Stimulated activated CD4-positive, alpha-beta T cell treated with anti-CD3 and anti-CD28 coated beads, Interleukin-1b, Interleukin-23, amount 100 ng/mL, for 4 hours (primary cell): ENCODE measurements around the gene B3GAT1.

ENCODE experiments used
- DNase-seq, 2 donors: peaks; one replicate each; pipeline ENCODE4 v3.0.0-alpha.2; 2020; ENCODE audit warnings: low read depth in 2 of 2

Gene B3GAT1

DNA sequence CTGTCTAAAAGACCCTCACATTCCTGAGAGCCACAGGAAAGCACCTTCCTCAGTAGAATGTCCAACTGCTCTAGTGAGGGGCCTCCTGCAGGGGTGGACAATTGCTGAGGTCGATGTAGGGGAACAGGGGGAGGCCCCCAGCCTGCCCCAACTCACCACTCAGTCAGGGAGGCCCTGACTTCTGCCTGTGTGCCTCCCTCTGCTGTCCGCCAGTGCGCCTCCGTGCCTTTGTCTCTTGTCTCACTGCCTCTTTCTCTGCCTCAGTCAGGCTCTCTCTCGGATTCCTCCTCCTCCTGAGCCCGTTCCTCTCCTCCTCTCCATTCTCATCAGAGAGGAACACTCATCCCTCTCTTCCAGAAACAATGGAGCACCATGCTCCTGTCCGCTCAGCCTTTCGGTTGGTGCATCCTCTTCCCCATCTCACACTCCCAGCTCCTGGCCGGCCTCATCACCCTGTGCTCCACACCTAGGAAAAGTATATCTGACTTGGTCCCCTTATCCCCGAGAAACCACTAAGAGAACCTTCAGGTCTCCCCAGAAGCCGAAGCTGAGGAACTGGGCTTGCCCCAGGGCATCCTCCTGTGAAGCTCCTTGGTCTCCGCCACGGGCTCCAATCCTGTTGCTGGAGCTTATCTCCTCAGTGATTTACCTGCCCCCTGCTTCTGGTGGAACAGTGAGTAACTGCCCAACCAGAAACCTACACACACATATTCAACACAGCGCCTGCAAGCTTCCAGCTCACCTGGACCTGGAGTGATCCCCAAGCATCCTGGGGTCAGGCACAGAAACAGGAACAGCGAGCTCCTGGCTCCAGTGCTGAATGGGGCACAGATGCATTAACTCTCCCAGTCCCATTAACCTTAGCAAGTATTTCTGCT, 2.3 kb downstream of the B3GAT1 start:
- no peak for DNase-seq

- no peak for DNase-seq
Measured at GRCh38 chr11:134407923-134408322, 4.1 kb downstream of the B3GAT1 start.

GRCh38 chr11:134407321-134407828, 4.7 kb downstream of the B3GAT1 start:
- DNase-seq = no peak

GRCh38 chr11:134406264-134407185, 5.5 kb downstream of the B3GAT1 start:
- DNase-seq = no peak

GRCh38 chr11:134405841-134406240, 6.2 kb downstream of the B3GAT1 start:
- DNase-seq = no peak

DNA sequence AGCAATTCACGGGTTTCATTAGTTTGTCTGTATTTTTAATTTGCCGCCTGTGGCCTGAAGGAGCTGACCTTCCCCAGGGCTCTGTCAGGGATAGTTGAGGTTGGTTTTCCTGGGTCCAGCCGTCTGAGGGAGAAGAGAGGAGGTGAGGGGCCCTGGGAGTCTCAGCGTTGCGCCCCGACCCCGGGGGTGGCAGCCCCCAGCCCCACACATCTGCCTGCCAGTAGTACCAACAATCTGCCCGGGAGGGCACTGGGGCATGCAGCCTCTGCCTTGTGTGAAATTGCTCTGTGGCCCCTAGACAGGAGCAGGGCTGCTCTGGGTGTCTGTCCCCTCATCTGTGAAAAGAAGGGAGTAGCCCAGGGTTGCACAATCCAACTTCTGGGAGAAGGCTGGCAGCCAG, 6.6 kb downstream of the B3GAT1 start:
- no peak for DNase-seq

DNA sequence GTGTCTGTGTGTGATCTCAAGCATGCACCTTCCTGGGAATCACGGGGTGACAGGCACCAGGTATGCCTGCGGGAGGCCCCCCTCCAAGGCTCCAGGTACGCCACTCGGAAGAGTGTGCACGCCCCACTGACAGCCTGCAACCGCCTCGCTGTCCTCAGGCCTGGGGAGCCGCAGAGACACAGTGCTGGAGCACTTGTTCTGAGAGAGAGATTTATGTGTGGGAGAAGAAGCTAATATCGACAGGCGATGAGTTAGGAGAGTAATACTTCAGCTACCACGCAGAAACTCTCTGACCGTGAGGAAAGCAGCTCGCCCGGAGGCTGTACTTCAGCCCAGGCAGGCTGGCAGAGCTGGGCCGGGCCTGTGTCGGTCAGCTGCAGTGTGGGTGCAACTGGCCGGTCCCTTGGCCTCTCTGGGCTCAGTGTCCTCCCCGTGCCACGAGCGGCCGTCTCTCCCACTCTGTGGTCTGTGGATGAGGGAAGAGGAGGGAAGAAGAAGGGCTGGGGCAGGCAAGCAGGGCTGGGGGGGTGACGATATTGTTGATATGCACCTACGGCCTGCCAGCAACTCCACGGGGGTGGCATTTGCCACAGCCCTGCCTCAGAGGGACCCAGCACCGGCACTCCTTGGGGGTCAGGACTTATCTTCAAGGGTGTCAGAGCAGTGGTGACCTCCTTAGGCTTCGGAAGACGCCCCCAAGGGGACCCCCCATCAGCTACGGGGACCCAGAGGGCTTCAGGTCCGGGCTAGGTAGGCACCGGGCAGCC, 7.3 kb downstream of the B3GAT1 start:
- DNase-seq = no peak

GRCh38 chr11:134402910-134403309, 9.1 kb downstream of the B3GAT1 start:
- no peak for DNase-seq

GRCh38 chr11:134401825-134402809, 9.9 kb downstream of the B3GAT1 start:
- no peak for DNase-seq

GRCh38 chr11:134399996-134400395, 12.0 kb downstream of the B3GAT1 start:
- no peak for DNase-seq

GRCh38 chr11:134399293-134399654, 12.8 kb downstream of the B3GAT1 start:
- no peak for DNase-seq

- DNase-seq = no peak
Measured at GRCh38 chr11:134398644-134399292, 13.3 kb downstream of the B3GAT1 start.

- no peak for DNase-seq
Measured at GRCh38 chr11:134398079-134398444, 14.0 kb downstream of the B3GAT1 start.

- DNase-seq = no peak
Measured at GRCh38 chr11:134397304-134398078, 14.6 kb downstream of the B3GAT1 start.

GRCh38 chr11:134395002-134395401, 17.0 kb downstream of the B3GAT1 start:
- no peak for DNase-seq

DNA sequence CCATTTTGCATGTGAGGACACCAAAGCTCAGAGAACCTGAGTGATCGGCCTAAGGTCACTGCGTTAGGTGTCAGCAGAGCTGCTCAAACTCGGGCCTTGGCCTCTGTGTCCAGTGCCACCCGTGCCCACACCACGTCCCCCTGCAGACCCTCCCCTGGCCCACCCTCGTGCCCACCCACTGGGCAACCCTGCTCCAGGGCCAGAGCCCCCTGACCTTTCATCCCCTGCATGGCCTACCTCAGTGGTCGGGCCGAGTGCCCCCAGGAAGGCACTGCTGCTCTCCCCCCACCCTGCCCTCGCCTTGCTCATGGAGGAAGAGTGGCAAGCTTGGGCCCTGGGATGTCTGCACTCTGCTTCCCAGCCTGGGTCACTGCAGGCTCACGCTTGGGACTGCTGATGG, 17.7 kb downstream of the B3GAT1 start:
- DNase-seq = no peak

DNA sequence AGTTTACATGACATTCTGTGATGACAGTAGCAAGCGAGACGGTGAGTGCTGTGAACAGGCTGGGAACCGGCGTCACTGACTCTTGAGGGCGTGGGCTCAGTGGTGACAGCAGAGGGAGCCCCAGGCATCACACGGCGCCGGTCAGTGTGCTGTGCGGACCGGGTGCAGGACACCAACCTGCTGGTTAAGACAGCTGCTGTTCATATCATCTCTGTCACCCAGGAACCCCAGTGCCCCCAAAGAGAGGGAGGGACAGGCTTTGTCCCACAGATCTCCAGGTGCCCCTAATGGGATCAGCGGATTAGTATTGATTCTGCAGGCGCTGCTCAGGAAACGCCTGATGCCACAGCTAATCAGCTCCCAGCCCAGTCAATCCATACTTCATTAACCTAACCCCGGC, 18.4 kb downstream of the B3GAT1 start:
- no peak for DNase-seq

GRCh38 chr11:134392953-134393615, 19.0 kb downstream of the B3GAT1 start:
- DNase-seq = no peak

DNA sequence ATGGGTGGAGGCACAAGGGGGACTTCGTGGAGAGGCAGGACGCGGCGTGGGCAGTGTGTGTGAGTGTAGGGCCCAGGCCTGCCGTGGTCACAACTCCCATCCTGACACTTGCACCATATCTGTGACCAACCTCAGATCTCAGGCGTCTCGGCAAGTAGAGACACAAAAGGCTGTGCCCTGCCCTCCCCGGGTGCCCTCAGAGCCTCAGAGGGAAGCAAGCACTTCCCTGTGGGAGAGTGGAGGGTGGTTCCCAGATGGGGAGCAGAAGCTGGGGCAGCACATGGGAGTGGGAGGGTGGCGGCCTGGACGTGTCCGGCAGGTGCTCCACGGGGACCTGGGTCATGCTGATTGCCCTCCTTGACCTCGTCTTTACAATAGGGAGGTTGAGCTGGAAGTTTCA, 20.4 kb downstream of the B3GAT1 start:
- DNase-seq = no peak
